ENCODE results near the gene LEMD2.

The LEMD2 gene

DNA sequence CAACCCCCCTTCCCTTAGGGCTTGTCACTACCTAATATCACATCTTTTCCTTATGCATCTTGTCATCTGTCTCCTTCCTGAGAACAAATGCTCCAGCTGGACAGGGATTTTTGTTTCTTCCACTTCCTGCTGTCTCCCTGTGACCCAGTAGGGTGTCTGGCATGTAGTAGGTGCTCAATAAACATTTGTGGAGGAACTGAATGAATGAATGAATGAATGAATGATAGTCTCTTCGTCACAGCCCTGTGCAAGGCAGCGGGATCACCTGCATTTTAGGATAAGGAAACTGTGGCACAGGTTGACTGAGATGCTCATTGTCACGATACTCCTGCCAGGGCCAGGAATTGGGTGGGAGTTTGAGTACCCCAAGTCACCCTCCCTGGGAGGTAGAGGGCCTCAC lies 14.2 kb downstream of the LEMD2 start:
- DNase-seq (ENCODE audit: low read depth in 2 of 2): no peak

DNA sequence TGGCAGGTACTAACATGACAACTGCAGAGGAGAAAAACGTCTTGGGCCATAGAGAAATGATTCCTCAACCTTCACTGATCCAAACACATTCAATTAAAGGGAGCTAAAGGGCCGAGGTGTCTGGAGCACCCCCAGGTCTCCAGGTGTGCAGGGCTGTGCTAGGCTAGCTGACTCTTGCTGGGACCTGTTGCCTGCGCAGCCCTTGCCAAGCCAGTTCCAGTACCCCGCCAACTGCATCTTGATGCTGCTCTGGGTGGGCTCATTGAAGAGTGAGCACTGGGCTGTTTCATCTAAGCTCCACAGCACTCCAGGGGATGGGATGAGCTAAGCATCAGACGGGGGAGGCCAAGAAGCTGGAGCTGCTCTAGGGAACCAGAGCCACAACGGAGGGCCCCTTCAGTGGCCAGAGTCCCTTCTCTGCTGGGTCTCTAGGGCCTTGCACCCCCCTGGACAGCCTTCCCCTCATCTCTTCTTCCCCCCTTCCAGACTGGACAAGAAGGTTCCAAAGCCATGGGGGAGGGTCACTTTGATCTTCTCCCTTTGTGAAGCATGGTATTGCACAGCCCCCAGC lies 15.9 kb downstream of the LEMD2 start:
- DNase-seq (ENCODE audit: low read depth in 2 of 2): no peak

DNA sequence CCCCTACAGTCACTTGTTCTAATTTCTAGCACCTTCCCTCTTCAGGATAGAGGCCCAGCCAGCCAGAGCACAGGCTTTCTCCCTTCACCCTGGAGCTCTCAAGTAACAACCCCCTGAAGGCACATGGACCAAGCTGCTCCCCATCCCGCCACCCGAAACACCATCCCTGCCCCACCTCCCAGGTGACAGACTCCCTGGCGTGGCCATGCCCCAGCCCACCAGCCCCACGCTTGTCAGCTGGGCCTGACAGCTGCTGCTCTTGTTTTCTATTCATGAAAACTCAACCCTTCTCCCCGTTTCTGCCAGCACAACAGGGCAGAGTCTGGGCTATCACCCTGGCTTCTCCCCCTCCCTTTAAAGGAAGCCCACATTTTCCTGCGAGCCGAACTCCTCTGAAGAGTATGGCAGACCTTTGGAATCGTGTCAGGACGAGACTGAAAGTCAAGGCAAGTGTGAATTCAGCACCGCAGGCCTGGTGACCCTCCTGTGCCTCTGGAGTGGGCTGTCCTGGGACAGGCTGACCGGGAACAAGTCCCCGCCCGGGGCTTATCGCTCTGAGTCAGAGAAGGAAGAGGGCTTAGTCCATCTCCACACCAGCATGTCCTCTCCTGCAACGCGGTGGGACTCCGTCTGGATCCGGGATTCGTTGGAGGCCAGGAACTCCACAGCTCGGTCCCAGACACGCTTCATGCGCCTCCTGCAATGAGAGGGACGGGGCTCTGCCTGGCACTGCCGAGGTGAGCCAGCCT lies 16.7 kb downstream of the LEMD2 start:
- DNase-seq (ENCODE audit: low read depth in 2 of 2): no peak

DNA sequence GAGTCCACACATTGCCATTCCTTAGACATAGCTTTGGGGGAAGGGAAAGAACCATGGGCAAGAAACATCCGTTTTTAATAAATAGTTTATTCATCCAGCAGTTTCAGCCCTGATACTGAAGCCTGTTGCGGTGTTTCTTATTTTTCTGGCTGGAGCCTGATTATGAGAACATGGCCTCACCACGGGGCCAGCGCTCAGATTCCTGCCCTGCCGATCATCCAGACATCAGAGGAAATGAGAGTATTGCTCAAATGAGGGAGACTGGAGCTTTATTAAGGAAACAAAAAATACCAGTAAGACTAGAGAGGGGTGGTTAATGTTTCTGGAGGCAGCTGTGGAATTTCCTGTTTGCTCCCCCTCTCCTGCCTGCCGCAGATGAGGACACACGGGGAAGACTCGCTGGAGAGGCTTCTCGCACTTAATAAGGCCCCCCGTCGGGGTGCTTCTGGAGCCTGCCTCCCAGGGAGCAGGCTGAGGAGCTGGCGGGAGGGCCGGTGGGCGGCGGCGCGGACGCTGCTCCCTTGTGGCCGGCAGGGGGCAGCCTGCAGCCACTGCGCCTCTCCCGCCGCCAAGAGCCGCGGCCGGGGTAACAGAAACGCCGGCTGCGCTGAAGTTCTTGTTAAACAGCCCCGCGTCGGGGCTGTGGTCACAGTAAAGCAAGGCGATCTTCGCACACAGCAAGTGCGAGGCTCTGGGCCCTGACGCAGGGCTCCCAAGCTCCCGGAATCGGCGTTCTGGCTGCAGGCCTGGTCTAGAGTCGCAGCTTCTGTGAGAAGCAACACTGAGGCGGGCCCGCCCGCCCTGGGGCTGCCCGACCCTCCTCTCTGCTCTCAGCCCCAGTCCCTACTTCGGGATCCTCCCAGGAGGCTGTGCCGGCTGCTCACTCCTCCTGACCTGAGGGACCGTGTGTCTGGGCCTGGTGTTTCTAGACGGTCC lies 17.5 kb downstream of the LEMD2 start:
- DNase-seq (ENCODE audit: low read depth in 2 of 2): peak; percentile 99

DNA sequence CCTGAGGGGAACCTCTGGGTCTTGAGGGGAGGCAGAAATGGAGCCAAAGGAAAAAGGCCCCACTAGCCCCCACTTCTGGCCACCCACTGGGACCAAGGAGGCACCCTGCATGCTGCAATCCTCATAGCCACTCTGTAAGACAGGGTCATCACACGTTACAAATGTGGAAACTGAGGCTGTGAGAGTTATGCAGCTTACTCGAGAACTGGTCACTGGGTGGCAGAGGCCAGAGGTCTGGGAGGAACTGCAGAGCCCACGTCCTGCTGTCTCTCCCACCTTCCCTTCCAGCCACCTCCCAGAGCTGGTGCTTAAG lies 18.1 kb downstream of the LEMD2 start:
- DNase-seq (ENCODE audit: low read depth in 2 of 2): no peak

DNA sequence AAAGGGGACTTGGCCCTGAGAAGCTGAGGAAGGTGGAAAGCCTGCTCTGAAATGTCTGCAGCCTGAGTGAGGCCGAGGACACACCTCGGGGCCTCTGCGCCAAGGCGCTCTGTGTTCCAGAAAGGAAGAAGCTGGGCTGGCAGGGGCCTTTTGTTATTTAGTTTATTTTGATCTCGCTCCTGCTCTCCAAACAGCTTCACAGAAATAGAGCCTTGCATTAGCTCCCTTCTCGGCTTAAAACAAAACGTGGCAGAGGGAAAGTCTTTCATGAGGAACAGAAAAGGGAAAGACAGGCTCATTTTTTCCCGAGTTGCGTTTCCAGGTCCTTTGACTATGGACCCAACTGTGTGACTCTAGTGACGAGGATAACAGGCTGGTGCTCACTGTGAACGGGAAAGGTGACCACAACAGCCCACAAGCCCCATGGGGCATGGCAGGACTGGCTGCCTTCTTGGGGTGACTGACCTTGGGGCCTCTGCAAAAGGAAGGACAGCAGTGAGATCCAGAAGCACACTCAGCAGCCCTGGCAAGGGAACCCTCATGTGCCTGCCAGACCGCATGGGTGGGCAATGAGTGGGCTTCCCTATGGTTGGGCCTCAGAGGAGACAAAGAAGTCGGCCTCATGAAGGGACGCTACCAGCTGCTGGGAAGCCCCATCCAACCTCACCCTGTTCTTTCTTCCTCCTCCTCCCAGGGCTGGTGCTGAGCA lies 18.7 kb downstream of the LEMD2 start:
- no peak for DNase-seq (ENCODE audit: low read depth in 2 of 2)

DNA sequence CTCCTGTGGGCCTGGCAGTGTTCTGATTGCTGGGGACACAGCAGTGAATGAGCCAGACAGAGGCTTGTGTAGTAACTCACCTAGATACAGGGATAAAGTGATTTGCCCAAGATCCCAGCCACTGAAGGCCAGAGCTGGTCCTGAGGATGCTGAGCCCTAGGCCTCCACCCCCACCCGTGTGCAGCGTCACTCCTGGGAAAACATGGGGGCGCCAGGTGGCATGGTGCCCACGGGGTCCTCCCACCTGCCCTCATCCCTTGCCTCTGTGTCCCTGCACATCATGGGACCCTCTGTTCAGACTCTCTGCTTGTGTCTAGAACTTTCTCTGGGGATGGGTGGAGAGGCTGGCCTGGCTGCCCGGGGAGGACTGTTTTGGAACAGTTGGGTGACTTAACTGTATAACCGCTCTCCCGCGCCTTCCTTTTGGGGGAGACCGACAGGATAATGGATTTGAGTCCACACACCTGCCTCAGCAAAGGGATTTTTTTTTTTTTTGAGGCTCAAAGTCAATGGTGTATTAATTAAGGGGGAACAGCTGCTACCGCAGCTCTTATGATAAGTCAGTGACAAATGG lies 19.6 kb downstream of the LEMD2 start:
- DNase-seq (ENCODE audit: low read depth in 2 of 2): no peak

DNA sequence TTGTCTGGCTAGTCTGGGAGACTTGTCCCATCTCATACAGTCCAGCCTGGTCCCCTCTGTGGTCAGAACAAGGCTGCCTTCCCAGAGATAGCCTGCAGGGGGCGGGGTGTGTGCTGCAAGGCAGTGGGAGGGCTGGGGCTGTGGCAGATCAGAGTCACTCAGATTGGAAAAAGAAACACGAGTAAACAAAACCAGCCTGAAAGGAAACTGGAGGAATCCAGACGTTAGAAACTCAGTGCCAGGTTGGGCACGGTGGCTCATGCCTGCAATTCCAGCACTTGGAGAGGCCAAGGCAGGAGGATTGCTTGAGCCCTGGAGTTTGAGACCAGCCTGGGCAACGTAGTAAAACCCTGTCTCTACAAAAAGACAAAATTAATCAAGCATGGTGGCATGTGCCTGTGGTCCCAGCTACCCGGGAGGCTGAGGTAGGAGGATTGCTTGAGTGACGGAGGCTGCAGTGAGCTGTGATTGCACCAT lies 20.2 kb downstream of the LEMD2 start:
- peak; percentile 48 to 51 for DNase-seq (ENCODE audit: low read depth in 2 of 2)

DNA sequence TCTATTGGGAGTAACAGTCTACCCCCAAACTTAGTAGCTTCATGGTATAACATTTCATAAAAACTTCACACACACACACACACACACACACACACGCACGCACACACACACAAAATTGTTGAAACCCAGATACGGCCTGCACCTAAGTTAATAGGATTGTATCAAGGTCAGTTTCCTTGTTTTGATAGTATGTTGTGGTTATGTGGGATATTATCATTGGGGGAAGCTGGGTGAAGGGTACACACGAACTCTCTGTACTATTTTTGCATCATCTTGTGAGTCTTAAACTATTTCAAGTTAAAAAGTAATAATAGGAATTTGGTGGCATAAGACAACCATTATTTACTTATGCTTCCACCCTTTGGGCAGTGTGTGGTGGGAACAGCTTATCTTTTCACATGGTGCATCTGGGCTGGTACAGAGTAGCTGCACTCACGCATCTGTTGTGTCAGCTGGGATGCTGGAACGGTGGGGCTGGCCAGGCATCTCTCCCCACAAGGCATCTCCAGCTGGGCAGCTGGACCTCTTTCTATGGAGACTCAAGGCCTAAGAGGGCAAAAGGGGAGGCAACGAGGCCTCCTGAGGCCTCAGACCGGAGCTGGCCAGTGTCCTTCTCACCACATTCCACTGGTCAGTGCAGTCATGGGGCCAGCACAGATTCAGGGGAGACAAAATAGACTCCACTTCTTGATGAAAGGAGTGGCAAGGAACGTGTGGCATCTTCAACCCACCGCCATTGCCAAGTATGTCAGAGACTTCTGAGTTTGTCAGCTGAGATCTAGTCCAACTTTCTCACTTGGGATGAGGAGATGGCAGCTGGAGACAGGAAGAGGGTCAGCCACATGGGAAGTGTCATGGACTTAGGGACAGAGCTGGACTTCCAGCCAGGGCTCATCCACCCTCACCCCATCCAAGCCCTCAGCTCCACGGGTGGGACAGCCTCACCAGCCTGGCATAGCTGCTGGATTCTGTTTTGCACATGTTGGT lies 21.7 kb downstream of the LEMD2 start:
- DNase-seq (ENCODE audit: low read depth in 2 of 2): no peak

DNA sequence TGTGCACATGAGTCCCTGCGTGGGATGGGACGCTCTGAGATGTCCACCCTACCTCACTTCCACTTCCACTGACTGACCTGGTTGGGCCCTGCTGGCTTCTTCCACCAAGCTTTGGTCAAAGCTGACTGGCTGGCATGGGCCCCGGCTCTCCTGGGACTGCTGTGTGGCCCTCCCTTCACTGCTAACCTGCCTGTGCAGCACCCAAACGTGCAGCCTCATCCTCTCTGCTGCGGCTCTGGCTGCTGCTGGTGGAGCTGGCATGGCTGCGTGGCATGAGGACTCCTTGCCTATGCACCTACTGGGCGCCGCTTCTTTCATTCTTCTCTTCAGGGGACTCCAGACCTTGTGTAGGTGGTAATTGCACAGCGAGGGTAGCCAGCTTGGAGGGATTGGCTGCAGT lies 23.6 kb downstream of the LEMD2 start:
- no peak for DNase-seq (ENCODE audit: low read depth in 2 of 2)

DNA sequence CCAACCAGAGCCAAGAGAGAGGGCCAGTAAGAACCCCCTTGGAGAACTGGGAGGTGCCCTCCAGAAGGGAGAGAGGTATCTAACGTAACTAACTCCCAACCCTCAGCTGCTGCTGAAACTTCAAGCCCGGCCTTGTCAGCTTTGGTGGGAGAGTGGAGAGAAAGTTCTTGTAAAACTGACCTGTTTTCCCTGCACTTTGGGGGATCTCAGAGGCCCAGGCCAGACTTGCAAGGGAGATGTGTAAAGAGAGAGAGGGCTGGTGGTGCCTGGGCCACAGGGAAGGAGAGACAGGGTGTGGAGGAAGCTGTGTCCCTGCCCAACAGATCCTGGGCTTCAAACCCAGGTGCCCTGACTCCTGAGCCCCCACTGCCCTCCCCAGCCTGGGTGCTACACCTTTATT lies 24.9 kb downstream of the LEMD2 start:
- no peak for DNase-seq (ENCODE audit: low read depth in 2 of 2)

DNA sequence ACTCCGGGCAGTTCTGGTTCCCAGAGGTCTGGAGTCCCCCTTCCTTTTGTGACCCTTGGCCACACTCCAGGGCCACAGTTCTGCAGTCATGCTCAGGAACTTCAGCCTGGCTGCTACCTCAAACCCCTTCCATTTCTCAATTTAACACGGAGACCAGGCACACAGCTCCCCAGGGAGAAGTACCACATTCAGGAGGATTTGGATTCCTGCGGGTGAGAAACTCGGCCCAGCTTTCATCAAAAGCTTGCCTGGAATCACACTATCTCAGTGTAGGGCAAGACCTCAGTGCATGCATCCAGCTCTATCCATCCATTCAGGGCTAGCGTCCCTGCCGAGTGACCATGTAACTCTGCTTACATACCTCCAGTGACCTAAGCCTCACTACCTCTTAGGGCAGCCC lies 25.4 kb downstream of the LEMD2 start:
- DNase-seq (ENCODE audit: low read depth in 2 of 2): no peak

DNA sequence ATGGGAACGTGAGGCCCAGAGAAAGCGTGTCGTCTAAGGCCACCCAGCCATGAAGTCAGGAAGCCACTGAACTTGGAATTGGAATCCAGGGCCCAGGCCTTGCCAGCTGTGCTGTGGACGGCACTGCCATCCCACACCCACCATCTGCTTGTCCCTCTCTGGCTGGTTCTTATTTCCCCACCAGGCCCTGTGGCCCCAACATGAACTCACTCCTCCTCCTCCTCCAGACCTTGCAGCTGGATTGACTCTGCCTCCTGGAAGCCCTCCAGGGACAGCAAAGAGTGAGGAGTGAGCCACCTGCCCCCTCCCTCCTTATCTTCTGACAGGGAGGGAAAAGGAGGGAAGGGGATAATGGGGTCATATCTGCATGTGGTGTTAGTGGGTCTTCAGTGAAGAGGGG lies 26.2 kb downstream of the LEMD2 start:
- DNase-seq (ENCODE audit: low read depth in 2 of 2): no peak

DNA sequence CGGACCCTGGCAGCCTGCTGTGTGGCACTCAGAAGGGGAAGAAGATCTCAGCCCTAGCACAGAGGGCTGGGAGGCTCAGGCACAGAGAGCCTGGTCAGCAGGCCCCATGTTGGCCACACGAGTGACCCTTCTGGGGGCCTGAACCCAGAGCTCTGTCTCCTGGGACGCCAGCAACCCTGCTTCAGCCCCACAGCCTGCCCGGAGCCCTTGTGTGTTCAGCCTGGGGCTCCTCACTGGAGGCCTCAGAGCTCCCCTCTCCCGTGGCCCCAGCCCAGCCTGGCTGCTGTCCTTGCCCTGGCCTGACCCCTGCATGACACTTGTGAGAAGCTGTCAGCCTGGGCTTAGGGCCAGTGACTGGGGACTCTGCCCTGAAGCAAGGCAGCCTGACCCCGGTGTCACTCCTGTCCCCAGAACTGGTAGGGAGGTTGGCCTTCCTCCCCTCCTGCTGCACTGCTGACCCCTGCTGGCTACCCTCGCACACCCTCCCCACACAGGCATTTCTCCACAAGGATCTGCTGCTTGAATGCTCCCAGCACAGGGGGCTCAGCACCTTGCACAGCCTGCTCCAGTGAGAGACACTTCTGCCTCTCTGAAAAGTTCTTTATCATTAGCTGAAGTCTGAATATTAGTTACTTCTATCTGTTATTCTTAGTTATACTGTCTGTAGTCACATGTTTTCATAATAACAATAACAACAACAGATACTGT lies 26.9 kb downstream of the LEMD2 start:
- DNase-seq (ENCODE audit: low read depth in 2 of 2): no peak

DNA sequence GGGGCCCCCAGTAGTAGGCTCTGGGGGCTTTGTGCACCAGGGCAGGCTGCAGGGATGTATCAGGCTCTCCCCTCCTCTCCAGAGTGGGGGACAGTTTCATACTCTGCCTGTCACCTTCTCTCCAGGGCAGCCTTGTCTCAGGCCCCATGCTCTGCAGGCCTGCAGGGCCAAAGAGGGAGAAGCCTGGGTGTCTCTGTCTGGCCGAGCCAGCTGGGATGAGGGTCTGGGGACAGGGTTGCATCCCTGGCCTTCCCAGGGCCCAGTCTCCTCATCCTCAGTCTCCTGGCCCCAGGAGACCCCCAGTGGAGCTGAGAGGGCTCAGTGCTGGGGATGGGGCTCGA lies 27.4 kb downstream of the LEMD2 start:
- DNase-seq (ENCODE audit: low read depth in 2 of 2): no peak

DNA sequence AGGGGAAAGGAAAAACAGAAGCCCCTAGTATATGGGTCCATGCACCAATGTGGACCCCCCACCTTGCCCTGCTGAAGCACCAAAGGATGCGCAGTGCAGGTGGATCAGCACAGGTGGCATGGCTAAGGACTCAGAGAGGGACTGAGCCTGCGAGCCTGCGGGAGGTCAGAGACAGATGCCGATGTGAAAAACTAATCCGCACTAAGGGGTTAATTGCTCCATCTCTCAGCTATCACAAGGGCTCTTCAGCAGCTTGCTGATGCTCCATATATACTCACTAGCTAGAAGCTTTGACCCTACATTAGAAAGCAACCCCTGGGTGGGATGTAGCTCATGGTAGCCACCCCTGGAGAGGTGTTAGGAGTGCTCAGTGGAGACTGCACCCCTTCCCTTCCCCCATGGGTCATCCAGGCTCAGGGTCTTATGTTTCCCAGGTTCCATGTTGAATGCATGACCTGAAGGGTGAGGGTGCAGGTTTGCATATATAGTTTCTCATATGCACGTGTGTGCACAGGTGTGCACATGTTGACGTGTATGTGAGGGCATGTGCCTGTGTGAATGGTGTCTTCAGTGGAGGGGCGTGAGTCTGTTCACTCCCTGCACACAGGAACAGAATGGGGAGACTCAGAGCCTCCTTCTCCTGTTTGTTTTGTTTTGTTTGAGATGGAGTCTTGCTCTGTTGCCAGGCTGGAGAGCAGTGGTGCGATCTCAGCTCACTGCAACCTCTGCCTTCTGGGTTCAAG lies 28.9 kb downstream of the LEMD2 start:
- DNase-seq (ENCODE audit: low read depth in 2 of 2): no peak

DNA sequence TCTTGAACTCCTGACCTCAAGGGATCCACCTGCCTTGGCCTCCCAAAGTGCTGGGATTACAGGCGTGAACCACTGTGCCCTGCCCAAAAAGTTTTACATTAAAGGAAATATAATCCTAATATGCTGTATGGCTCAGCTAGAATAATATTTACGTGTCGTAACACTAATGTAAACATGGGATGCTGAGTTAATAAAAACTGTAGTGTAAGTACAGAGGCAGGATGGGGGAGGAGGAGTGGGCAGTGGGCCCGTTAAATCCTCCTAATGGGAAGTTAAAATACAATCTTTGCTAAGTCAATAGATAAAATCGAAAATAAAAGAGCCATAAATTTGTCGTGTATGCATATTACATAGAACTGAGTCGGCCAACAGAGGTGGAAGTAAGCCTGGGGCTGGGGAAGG lies 30.1 kb downstream of the LEMD2 start:
- no peak for DNase-seq (ENCODE audit: low read depth in 2 of 2)

DNA sequence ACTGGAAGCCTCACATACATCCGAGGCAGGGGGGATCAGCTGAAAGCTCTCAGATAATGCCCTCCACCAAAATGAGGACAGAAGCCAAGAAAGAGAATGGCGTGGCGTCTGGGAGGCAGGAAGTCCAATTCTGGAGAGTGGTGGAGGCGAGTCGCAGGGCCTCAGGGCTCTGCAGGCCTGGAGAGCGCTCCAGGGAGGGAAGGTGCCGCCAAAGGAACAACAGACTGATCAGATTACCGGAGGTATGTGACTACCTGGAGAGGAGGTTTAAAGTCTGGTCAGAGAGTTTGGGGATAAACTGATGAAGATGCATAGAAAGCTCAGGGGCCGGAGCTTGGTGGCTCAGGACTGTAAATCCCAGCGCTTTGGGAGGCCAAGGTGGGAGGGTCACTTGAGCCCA lies 31.0 kb downstream of the LEMD2 start:
- DNase-seq (ENCODE audit: low read depth in 2 of 2): no peak

DNA sequence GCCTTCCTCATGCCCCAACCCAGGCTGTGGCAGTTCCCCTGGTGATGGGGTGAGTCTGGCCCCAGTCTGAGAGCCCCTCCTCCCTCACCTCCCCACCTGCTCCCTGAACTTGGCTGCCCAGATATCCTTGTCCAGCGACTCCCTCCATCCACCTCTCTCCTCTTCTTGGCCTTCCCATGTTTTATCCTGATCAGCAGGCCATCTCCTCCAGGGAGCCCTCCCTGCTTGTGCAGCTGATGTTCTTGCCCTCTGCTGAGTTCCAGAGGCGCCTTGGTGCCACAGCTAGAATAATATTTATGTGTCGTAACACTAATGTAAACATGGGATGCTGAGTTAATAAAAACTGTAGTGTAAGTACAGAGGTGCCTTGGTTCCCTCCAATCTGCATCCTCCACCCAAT lies 31.8 kb downstream of the LEMD2 start:
- no peak for DNase-seq (ENCODE audit: low read depth in 2 of 2)

All from fibroblast of skin of left quadriceps (primary cell).